Stimulated activated CD4-positive, alpha-beta T cell treated with anti-CD3 and anti-CD28 coated beads, Interleukin-4, amount 100 ng/mL, for 48 hours (primary cell): ENCODE data around the gene FOXN3.

Experiments used
- DNase-seq, 2 donors: peaks; one replicate each; pipeline ENCODE4 v3.0.0-alpha.2; 2020; ENCODE audit warnings: low read depth in 2 of 2

The FOXN3 gene

GRCh38 chr14:89382901-89383845 is 33.9 kb downstream of the FOXN3 start:
- DNase-seq = no peak

- DNase-seq = no peak
Observed at GRCh38 chr14:89382487-89382886, 34.5 kb downstream of the FOXN3 start.

- DNase-seq = no peak
Observed at GRCh38 chr14:89379891-89380820, 36.9 kb downstream of the FOXN3 start.

DNA sequence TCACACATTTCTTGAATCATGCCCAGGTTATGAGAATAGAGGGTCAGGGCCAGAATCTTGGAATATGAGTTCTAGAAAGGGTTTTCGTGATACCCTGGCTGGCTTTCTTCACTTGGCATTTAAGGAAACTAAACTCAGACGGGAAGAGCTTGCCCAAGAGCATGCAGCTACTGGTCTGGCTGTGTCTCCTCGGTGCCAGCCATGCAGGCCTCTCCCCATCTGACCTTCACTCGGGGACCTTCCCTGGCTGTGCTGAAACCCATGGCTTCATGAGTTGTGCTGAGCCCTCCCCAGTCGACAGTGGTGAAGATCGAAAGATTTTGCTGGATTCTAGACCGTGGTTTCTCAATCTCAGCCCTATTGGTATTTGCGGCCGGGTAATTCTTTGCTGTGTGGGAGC is 38.0 kb downstream of the FOXN3 start:
- DNase-seq = no peak

- DNase-seq = peak in 1 of 2 donors; percentile 26
Observed at GRCh38 chr14:89378119-89378518, 38.9 kb downstream of the FOXN3 start.

DNA sequence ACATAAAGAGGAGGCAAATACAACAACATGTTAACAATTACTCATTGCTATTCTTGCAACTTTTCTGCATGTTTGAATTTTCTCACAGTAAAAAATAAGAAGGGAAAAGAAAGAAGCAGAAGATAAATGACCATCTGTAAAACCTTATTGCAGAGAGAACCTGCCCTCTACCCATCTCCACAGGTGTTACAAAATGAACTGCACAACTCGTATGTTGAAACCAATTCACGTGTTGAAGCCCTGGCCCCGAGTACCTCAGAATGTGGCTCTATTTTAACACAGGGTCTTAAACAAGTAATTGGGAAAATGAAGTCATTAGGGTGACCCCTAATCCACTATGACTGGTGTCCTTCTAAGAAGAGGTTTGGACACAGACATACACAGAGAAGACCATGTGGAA is 39.5 kb downstream of the FOXN3 start:
- DNase-seq = no peak

GRCh38 chr14:89374908-89375307 is 42.1 kb downstream of the FOXN3 start:
- no peak for DNase-seq

DNA sequence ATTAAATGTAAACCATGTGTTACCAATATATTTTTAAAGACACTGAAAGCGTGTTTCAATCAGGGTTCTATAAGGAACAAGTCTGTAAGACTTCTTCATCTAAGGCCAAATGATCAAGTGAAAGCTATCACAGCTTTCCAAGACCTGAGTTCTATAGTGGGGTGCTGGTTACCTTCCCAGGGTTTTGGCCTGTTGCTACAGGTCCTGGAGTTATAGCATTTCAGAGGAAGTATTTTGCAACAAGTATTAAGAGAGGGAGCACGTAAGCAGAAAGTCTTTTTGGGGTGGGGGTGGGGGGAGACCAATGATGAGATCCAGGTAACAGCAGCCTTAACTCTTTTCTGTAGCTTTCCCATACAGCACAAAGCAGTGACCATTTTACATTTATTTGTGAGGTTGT is 43.8 kb downstream of the FOXN3 start:
- no peak for DNase-seq

GRCh38 chr14:89372512-89372883 is 44.5 kb downstream of the FOXN3 start:
- DNase-seq = no peak

GRCh38 chr14:89371585-89372511 is 45.2 kb downstream of the FOXN3 start:
- no peak for DNase-seq

DNA sequence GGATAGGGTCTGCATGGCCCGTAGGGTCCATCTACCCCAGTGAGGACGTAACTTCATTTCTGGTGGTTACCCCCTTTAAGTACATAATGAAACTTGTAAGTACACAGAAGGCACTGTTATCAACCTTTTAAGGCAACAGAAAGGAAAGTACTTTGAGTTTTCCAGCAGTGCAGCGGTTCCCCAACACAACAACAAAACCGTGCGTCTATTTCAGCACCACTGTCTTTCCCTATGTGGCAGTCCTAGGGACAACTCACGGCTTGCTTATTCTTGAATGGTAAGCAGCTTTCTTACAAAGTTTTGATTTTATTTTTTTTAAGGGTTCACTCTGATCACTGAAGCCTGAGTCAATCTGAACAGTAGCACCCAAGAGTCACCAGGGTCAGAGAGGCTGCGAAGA is 46.3 kb downstream of the FOXN3 start:
- no peak for DNase-seq

GRCh38 chr14:89370381-89370780 is 46.7 kb downstream of the FOXN3 start:
- no peak for DNase-seq

GRCh38 chr14:89369656-89370055 is 47.4 kb downstream of the FOXN3 start:
- DNase-seq = no peak

DNA sequence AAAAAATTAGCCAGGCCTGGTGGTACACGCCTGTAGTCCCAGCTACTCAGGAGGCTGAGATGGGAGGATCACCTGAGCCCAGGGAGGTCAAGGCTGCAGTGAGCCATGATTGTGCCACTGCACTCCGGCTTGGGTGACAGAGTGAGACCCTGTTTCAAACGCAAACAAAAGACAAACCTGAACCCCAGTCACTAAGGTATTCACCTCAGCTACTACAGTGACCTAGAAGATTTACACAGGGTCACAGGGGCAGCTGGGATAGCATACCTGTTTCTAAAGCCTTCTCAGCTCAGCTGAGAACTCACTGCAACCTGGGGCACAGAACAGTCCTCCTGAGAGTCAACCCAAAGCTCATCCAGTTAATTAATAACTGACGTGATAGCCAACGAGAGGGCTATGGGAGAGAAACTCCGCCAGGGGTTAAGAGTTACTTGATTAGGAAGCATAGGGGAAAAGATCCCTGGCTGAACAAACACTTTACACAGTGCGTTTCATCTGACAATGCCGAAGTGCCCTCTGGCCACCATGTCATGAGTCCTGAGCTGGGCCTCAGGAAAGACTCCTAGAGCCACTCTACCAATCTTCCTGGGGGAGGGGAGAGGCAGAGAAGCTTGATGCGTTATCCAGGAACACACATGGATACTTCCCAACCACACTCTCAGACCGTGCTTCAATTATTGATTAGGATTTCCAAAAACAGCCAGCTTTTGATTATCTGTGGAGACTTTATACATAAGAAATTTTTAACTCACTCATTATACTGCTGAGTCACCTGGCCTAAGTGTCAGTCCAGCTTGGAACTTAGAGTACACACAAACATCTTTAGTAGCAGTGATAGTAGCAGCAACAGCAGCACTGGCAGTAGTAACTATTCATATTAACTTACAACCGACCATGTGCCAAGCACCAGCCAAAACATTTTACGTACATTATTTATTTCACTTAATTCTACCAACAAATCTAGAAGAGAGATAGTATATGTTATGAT is 48.2 kb downstream of the FOXN3 start:
- no peak for DNase-seq

DNA sequence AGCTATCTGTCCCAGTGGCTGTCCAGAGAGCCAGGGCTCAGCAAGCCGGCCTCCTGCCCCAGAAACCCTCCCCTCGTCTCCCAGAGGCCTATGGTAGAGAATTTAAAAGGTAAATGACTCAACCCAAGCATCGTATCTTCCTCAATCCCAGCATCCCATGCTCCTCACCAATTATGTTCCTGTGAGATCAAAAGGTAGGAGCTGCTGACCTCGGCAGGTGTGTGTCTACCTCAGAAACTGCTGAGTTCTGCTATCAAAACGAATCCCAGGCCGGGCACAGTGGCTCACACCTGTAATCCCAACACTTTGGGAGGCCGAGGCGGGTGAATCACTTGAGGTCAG is 49.3 kb downstream of the FOXN3 start:
- no peak for DNase-seq

GRCh38 chr14:89366864-89367778 is 49.9 kb downstream of the FOXN3 start:
- no peak for DNase-seq

- DNase-seq = peak in 1 of 2 donors; percentile 44
Observed at GRCh38 chr14:89365061-89365801, 51.8 kb downstream of the FOXN3 start.

- DNase-seq = no peak
Observed at GRCh38 chr14:89364316-89364715, 52.7 kb downstream of the FOXN3 start.

- no peak for DNase-seq
Observed at GRCh38 chr14:89360277-89360676, 56.8 kb downstream of the FOXN3 start.
